SK-N-SH treated with all-trans-retinoic acid at 6 μM for 48 hours (cell line): ENCODE data around the gene GNG14.

Experiments
- ATAC-seq: fragments of 200-7000 bp; cut with Tn5 transposase; 3 replicates; pipeline ENCODE4 v1.9.1; 2020; ENCODE audit warnings: mild to moderate bottlenecking, moderate library complexity
- ARNTL ChIP-seq: fragments of 450-650 bp; formaldehyde crosslinking; IDR thresholded peaks from 2 replicates; pipeline ENCODE4 v1.5.0; 2020; ENCODE audit warnings: low read depth, mild to moderate bottlenecking, moderate library complexity, borderline replicate concordance
- BACH2 ChIP-seq: fragments of 250-450 bp; sonication (Bioruptor Pico); IDR thresholded peaks from 2 replicates; pipeline ENCODE4 v1.9.0; 2021; ENCODE audit warnings: mild to moderate bottlenecking, borderline replicate concordance
- ESRRG ChIP-seq: fragments of 250-450 bp; sonication (Bioruptor Pico); IDR thresholded peaks from 2 replicates; pipeline ENCODE4 v1.6.1; 2021; ENCODE audit warnings: mild to moderate bottlenecking
- GLIS3 ChIP-seq: fragments of 250-450 bp; sonication (Bioruptor Pico); IDR thresholded peaks from 2 replicates; pipeline ENCODE4 v1.5.0; 2020; ENCODE audit warnings: mild to moderate bottlenecking, moderate library complexity
- ISL1 ChIP-seq: fragments of 250-450 bp; sonication (Bioruptor Pico); IDR thresholded peaks from 2 replicates; pipeline ENCODE4 v2.1.2; 2022; ENCODE audit warnings: mild to moderate bottlenecking, moderate library complexity
- OSR1 ChIP-seq: fragments of 250-450 bp; sonication (Bioruptor Pico); IDR thresholded peaks from 2 replicates; pipeline ENCODE4 v1.8.0; 2022; ENCODE audit warnings: moderate library complexity, mild to moderate bottlenecking, inconsistent platforms
- PPARA ChIP-seq: fragments of 250-450 bp; sonication (Bioruptor Pico); IDR thresholded peaks from 2 replicates; pipeline ENCODE4 v1.5.0; 2020; ENCODE audit warnings: mild to moderate bottlenecking, borderline replicate concordance
- RARB ChIP-seq: fragments of 250-450 bp; sonication (Bioruptor Pico); IDR thresholded peaks from 2 replicates; pipeline ENCODE4 v1.8.0; 2021; ENCODE audit warnings: mild to moderate bottlenecking, moderate library complexity
- SNAI2 ChIP-seq: fragments of 250-450 bp; sonication (Bioruptor Pico); IDR thresholded peaks from 2 replicates; pipeline ENCODE4 v1.5.0; 2020; ENCODE audit warnings: mild to moderate bottlenecking, moderate library complexity
- TOX ChIP-seq: fragments of 250-450 bp; sonication (Bioruptor Pico); IDR thresholded peaks from 2 replicates; pipeline ENCODE4 v1.8.0; 2021; ENCODE audit warnings: mild to moderate bottlenecking, moderate library complexity, borderline replicate concordance
- TSHZ2 ChIP-seq: fragments of 250-450 bp; sonication (Bioruptor Pico); IDR thresholded peaks from 2 replicates; pipeline ENCODE4 v1.5.0; 2020; ENCODE audit warnings: mild to moderate bottlenecking, moderate library complexity
- ZC3H10 ChIP-seq: fragments of 250-450 bp; sonication (Bioruptor Pico); IDR thresholded peaks from 2 replicates; pipeline ENCODE4 v1.5.1; 2021; ENCODE audit warnings: mild to moderate bottlenecking, moderate library complexity
- ZFP3 ChIP-seq: fragments of 250-450 bp; sonication (Bioruptor Pico); IDR thresholded peaks from 2 replicates; pipeline ENCODE4 v1.5.0; 2020; ENCODE audit warnings: mild to moderate bottlenecking, moderate library complexity
- ZFP30 ChIP-seq: fragments of 450-650 bp; formaldehyde crosslinking; IDR thresholded peaks from 2 replicates; pipeline ENCODE4 v1.5.0; 2022; ENCODE audit warnings: mild to moderate bottlenecking, moderate library complexity
- ZNF565 ChIP-seq: fragments of 450-650 bp; formaldehyde crosslinking; conservative IDR thresholded peaks from 2 replicates; pipeline ENCODE4 v1.5.0; 2020; ENCODE audit warnings: low read depth, mild to moderate bottlenecking, moderate library complexity
- ZNF8 ChIP-seq: fragments of 450-650 bp; formaldehyde crosslinking; IDR thresholded peaks from 2 replicates; pipeline ENCODE4 v1.5.0; 2020; ENCODE audit warnings: mild to moderate bottlenecking, moderate library complexity
- TF ChIP-seq, protein P1 (sequence below): fragments of 250-450 bp; sonication (Bioruptor Pico); IDR thresholded peaks from 2 replicates; pipeline ENCODE4 v1.5.1; 2020; ENCODE audit warnings: low read depth, mild to moderate bottlenecking, moderate library complexity
- TF ChIP-seq, protein P2 (sequence below): fragments of 250-450 bp; sonication (Bioruptor Pico); IDR thresholded peaks from 2 replicates; pipeline ENCODE4 v1.8.0; 2021; ENCODE audit warnings: low read depth, mild to moderate bottlenecking, moderate library complexity, borderline replicate concordance
- TF ChIP-seq, protein P3 (sequence below): fragments of 250-450 bp; sonication (Bioruptor Pico); IDR thresholded peaks from 2 replicates; pipeline ENCODE4 v1.5.1; 2021; ENCODE audit warnings: mild to moderate bottlenecking, moderate library complexity

Gene GNG14

GRCh38 chr19:12672744-12673143 lies 15.1 kb upstream of the GNG14 start:
- TF ChIP-seq ZNF8 (CRISPR knock-in tag): no peak
- TF ChIP-seq BACH2: no peak
- TF ChIP-seq ARNTL (CRISPR knock-in tag): no peak
- no peak for TF ChIP-seq ESRRG (CRISPR knock-in tag)
- TF ChIP-seq ZC3H10: no peak
- no peak for TF ChIP-seq PPARA (CRISPR knock-in tag)
- TF ChIP-seq, all 23 proteins: peak for 0
- no peak for ATAC-seq

DNA sequence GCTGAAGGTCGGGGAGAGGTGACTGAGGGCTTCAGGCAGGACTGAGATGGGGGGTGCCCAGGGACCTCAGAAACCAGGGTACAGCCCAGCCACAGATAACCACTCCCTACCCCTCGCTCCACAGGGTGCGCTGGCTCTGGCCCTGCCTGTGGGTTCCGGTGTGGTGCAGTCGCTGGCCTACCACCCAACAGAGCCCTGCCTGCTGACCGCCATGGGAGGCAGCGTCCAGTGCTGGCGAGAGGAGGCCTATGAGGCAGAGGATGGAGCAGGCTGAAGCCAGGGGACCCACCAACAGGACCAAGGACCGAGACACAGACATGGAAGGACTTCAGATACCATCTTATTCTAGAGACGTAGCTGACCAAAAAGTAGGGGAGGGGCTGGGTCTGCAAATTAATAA lies 12.4 kb upstream of the GNG14 start:
- TF ChIP-seq ZC3H10 (no peak), SNAI2 (CRISPR knock-in tag) (no peak), ZFP30 (CRISPR knock-in tag) (no peak), GLIS3 (no peak), BACH2 (no peak), ZNF565 (CRISPR knock-in tag) (no peak), RARB (CRISPR knock-in tag) (no peak), ZFP3 (CRISPR knock-in tag) (no peak), ARNTL (CRISPR knock-in tag) (no peak), PPARA (CRISPR knock-in tag) (no peak)
- TF ChIP-seq, protein P1, sequence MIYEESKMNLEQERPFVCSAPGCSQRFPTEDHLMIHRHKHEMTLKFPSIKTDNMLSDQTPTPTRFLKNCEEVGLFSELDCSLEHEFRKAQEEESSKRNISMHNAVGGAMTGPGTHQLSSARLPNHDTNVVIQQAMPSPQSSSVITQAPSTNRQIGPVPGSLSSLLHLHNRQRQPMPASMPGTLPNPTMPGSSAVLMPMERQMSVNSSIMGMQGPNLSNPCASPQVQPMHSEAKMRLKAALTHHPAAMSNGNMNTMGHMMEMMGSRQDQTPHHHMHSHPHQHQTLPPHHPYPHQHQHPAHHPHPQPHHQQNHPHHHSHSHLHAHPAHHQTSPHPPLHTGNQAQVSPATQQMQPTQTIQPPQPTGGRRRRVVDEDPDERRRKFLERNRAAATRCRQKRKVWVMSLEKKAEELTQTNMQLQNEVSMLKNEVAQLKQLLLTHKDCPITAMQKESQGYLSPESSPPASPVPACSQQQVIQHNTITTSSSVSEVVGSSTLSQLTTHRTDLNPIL: no peak
- TF ChIP-seq, protein P2, sequence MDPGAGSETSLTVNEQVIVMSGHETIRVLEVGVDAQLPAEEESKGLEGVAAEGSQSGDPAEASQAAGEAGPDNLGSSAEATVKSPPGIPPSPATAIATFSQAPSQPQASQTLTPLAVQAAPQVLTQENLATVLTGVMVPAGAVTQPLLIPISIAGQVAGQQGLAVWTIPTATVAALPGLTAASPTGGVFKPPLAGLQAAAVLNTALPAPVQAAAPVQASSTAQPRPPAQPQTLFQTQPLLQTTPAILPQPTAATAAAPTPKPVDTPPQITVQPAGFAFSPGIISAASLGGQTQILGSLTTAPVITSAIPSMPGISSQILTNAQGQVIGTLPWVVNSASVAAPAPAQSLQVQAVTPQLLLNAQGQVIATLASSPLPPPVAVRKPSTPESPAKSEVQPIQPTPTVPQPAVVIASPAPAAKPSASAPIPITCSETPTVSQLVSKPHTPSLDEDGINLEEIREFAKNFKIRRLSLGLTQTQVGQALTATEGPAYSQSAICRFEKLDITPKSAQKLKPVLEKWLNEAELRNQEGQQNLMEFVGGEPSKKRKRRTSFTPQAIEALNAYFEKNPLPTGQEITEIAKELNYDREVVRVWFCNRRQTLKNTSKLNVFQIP (CRISPR knock-in tag): no peak
- no peak for ATAC-seq

GRCh38 chr19:12675940-12676339 lies 11.9 kb upstream of the GNG14 start:
- ATAC-seq: no peak
- TF ChIP-seq ISL1 (CRISPR knock-in tag) (no peak), GLIS3 (no peak), ZNF565 (CRISPR knock-in tag) (no peak), TOX (CRISPR knock-in tag) (no peak), ESRRG (CRISPR knock-in tag) (no peak), ZNF8 (CRISPR knock-in tag) (no peak), SNAI2 (CRISPR knock-in tag) (no peak), RARB (CRISPR knock-in tag) (no peak), ARNTL (CRISPR knock-in tag) (no peak)
- TF ChIP-seq, protein P3, sequence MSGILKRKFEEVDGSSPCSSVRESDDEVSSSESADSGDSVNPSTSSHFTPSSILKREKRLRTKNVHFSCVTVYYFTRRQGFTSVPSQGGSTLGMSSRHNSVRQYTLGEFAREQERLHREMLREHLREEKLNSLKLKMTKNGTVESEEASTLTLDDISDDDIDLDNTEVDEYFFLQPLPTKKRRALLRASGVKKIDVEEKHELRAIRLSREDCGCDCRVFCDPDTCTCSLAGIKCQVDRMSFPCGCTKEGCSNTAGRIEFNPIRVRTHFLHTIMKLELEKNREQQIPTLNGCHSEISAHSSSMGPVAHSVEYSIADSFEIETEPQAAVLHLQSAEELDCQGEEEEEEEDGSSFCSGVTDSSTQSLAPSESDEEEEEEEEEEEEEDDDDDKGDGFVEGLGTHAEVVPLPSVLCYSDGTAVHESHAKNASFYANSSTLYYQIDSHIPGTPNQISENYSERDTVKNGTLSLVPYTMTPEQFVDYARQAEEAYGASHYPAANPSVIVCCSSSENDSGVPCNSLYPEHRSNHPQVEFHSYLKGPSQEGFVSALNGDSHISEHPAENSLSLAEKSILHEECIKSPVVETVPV: no peak
- TF ChIP-seq, protein P2 (CRISPR knock-in tag): no peak

DNA sequence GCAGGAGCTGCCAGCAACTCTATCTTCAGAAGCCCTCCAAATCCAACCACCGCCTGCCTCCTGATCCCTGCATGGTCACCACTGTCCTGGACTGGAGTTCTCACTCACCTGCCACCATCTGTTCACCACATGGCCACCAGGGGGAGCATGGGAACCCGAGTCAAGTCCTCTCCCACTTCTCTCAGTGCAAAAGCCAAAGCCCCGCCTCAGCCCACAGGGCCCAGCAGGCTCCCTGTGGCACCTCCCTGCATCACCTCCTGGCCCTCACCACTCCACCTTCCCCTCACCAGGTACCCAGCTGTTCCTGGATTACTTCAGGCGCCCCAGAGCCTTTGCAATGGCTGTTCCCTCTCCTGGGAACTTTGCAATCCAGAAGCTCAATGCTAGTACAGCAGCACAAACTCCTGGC lies 11.4 kb upstream of the GNG14 start:
- peak; percentile 67 for ATAC-seq
- TF ChIP-seq SNAI2 (CRISPR knock-in tag): no peak
- no peak for TF ChIP-seq OSR1 (CRISPR knock-in tag)
- no peak for TF ChIP-seq TSHZ2 (CRISPR knock-in tag)
